ENCODE measurements around the gene MOB3A.
"Not testable (repeated sequence)": the region's sequence is repeated elsewhere in the genome, so short reads cannot be mapped to it uniquely, and the experiment has no call there.

The MOB3A gene

DNA sequence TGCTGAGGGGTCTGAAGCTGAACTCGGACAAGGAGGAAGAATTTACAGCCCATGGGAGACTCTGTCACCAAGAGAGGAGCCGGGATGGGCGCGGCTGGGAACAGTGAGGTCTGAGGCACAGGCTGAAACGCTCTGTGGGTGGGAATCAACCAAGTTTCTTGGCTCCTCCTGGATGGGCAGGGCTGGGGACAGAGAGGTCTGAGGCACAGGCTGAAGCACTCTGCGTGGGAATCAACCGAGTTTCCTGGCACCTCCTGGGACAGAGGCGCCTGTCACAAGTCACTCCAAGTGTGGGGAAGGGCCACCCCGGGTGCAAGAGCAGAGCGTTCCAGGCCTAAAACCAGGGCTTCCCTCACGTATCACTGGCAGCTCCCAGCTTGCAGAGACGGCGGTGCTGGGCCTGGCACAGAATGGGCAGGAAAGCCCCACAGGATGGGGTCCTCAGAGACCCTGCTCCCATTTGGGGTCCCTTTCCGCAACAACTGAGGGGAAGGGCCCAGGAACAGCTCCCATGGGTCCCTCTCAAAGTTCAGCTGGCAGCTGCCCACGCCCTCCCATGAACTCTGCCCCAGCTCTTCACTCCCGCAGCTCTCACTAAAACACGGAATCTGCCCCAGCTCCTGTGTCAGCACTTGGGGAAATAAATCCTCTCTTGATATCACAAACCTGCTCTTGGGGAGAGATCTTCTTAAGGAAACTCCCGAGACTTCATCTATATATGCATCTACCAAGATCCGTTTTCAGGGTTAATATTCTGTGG, 36.8 kb upstream of the MOB3A start:
- ChIA-PET CTCF (interaction anchor here (1.2 kb wide), 1 partner anchor 16 kb away, joined by 3 read pairs; no protein-coding TSS in a partner anchor), POLR2A (no interaction called here)
- H3K27ac ChIP-seq (ENCODE audit: extremely low read depth, low read depth, low read length) = no peak overlapping the region; the same call in 1 of the 2 replicates

DNA sequence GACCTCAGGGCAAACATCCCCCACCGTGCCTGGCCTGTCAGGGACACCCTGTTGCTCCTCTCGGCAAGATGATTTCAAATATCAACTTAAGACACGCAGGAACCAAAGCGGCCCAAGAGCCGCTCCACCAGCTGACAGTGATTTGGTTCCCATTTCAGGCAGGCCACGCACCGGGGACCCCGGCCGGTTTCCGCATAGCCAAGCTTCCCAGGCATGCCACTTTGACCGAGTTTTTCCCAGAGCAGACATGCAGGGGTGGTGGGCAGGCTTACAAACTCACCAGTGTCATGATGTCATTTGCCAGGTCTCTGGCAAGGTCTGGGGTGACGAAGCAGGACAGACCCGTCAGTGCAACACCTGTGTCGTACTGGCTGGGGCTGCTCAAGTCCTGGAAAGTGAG, 36.1 kb upstream of the MOB3A start:
- H3K4me3 ChIP-seq (ENCODE audit: low read depth, low read length) = no peak overlapping the region
- no peak overlapping the region for H3K27ac ChIP-seq (ENCODE audit: extremely low read depth, low read depth, low read length)
- ChIA-PET POLR2A (interaction anchor here (0.5 to 1.3 kb wide), 2 partner anchors 14 to 188 kb away, joined by 4 read pairs; no protein-coding TSS in a partner anchor), CTCF (no interaction called here)
- TF ChIP-seq ZNF335 (tag by site-specific recombination; conservative IDR thresholded peaks at IDR 0.05) (no peak), ZNF514 (tag by site-specific recombination; IDR thresholded peaks at IDR 0.05) (no peak), YY2 (tag by site-specific recombination; IDR thresholded peaks at IDR 0.05) (no peak), KLF16 (tag by site-specific recombination; IDR thresholded peaks at IDR 0.05) (no peak), ZBTB21 (tag by site-specific recombination; IDR thresholded peaks at IDR 0.05) (no peak), ZNF791 (tag by site-specific recombination; IDR thresholded peaks at IDR 0.05) (no peak), ZNF19 (tag by site-specific recombination; IDR thresholded peaks at IDR 0.05; ENCODE audit: low read depth) (no peak), ZNF544 (tag by site-specific recombination; IDR thresholded peaks at IDR 0.05) (no peak), ZNF555 (tag by site-specific recombination; conservative IDR thresholded peaks at IDR 0.05) (no peak), ZNF510 (tag by site-specific recombination; IDR thresholded peaks at IDR 0.05; ENCODE audit: insufficient replicate concordance) (no peak), ZNF664 (tag by site-specific recombination; IDR thresholded peaks at IDR 0.05) (no peak), ZNF114 (tag by site-specific recombination; IDR thresholded peaks at IDR 0.05) (no peak)
- TF ChIP-seq, protein P1, sequence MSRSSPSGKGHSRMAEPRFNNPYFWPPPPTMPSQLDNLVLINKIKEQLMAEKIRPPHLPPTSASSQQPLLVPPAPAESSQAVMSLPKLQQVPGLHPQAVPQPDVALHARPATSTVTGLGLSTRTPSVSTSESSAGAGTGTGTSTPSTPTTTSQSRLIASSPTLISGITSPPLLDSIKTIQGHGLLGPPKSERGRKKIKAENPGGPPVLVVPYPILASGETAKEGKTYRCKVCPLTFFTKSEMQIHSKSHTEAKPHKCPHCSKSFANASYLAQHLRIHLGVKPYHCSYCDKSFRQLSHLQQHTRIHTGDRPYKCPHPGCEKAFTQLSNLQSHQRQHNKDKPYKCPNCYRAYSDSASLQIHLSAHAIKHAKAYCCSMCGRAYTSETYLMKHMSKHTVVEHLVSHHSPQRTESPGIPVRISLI (tag by site-specific recombination; IDR thresholded peaks at IDR 0.05) = no peak
- peaks cover 11 to 75% of the 10 kb centered on the region in 2 experiments; a peak in 2 of 3 replicates for H3K36me3 ChIP-seq (ENCODE audit: control insufficient read depth in 2 of 2, insufficient read depth in 1 of 2, low read length in 2 of 2)
- H3K9me3 ChIP-seq (ENCODE audit: control insufficient read depth, insufficient read depth, low read depth, low read length) = no peaks in the 10 kb centered on the region
- H3K4me1 ChIP-seq (ENCODE audit: control insufficient read depth, insufficient read depth, low read length) = no peaks in the 10 kb centered on the region

More for the DNA sequence above, 36.8 kb upstream of the MOB3A start:
- no peaks in the 10 kb centered on the region for H3K9me3 ChIP-seq (ENCODE audit: control insufficient read depth, insufficient read depth, low read depth, low read length)
- H3K36me3 ChIP-seq (ENCODE audit: control insufficient read depth in 2 of 2, insufficient read depth in 1 of 2, low read length in 2 of 2) = peaks cover 13 to 75% of the 10 kb centered on the region in 2 experiments; a peak in 2 of 3 replicates
- no peaks in the 10 kb centered on the region for H3K4me1 ChIP-seq (ENCODE audit: control insufficient read depth, insufficient read depth, low read length)
- H3K4me3 ChIP-seq (ENCODE audit: low read depth, low read length) = no peak overlapping the region
- TF ChIP-seq, protein P2, sequence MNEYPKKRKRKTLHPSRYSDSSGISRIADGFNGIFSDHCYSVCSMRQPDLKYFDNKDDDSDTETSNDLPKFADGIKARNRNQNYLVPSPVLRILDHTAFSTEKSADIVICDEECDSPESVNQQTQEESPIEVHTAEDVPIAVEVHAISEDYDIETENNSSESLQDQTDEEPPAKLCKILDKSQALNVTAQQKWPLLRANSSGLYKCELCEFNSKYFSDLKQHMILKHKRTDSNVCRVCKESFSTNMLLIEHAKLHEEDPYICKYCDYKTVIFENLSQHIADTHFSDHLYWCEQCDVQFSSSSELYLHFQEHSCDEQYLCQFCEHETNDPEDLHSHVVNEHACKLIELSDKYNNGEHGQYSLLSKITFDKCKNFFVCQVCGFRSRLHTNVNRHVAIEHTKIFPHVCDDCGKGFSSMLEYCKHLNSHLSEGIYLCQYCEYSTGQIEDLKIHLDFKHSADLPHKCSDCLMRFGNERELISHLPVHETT (tag by site-specific recombination; IDR thresholded peaks at IDR 0.05) = no peak
- TF ChIP-seq, protein P3, sequence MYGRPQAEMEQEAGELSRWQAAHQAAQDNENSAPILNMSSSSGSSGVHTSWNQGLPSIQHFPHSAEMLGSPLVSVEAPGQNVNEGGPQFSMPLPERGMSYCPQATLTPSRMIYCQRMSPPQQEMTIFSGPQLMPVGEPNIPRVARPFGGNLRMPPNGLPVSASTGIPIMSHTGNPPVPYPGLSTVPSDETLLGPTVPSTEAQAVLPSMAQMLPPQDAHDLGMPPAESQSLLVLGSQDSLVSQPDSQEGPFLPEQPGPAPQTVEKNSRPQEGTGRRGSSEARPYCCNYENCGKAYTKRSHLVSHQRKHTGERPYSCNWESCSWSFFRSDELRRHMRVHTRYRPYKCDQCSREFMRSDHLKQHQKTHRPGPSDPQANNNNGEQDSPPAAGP (tag by site-specific recombination; IDR thresholded peaks at IDR 0.05) = no peak
- TF ChIP-seq ZNF623 (tag by site-specific recombination; IDR thresholded peaks at IDR 0.05) = no peak
- no peak for TF ChIP-seq ZFP37 (tag by site-specific recombination; IDR thresholded peaks at IDR 0.05)

DNA sequence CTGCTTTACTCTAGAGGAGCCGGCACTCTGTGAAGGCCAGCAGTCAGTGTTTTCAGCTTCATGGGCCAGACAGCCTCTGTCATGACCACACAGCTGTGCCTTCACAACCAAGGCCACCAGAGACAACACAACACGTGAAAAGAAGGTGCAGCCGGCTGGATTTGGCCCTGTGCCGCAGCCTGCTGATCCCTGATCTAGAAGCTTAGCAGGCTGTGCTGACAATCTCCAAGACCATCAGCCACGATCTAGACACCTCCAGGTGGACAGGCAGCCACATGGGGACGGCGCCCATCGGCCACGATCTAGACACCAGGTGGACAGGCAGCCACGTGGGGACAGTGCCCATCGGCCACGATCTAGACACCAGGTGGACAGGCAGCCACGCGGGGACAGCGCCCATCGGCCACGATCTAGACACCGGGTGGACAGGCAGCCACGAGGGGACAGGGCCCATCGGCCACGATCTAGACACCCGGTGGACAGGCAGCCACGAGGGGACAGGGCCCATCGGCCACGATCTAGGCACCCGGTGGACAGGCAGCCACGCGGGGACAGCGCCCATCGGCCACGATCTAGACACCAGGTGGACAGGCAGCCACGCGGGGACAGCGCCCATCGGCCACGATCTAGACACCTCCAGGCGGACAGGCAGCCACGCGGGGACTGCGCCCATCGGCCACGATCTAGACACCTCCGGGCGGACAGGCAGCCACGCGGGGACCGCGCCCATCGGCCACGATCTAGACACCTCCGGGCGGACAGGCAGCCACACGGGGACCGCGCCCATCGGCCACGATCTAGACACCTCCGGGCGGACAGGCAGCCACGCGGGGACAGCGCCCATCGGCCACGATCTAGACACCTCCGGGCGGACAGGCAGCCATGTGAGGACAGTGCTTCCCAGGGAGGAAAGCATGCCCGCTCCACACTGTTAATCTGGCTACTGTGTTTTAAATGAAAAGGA, 35.2 kb upstream of the MOB3A start:
- H3K4me1 ChIP-seq (ENCODE audit: control insufficient read depth, insufficient read depth, low read length); CTCF ChIA-PET; H3K27ac ChIP-seq (ENCODE audit: extremely low read depth, low read depth, low read length); H3K9me3 ChIP-seq (ENCODE audit: control insufficient read depth, insufficient read depth, low read depth, low read length); H3K4me3 ChIP-seq (ENCODE audit: low read depth, low read length): not testable (repeated sequence)
- H3K36me3 ChIP-seq (ENCODE audit: control insufficient read depth in 2 of 2, insufficient read depth in 1 of 2, low read length in 2 of 2) = peaks cover 12 to 74% of the 10 kb centered on the region in 2 experiments; a peak in 2 of 3 replicates
- POLR2A ChIA-PET = interaction anchor here (0.5 to 1.3 kb wide), 2 partner anchors 15 to 187 kb away, joined by 4 read pairs; no protein-coding TSS in a partner anchor

All from HEK293 (cell line).